HG03439 (cell line): Measurements from ENCODE around the gene TMEM132D.
"Not testable (repeated sequence)": the region's sequence is repeated elsewhere in the genome, so short reads cannot be mapped to it uniquely, and the experiment has no call there.

ENCODE experiments used
- ATAC-seq: cut with Tn5 transposase; IDR thresholded peaks from one replicate; pipeline ENCODE4 v1.9.1; 2021; ENCODE audit warnings: mild to moderate bottlenecking, moderate library complexity; ENCODE audit not compliant: unreplicated experiment

TMEM132D gene

GRCh38 chr12:129081755-129082250 is 822.0 kb downstream of the TMEM132D start:
- ATAC-seq = no peak

GRCh38 chr12:129080821-129081220 is 823.0 kb downstream of the TMEM132D start:
- ATAC-seq = no peak

DNA sequence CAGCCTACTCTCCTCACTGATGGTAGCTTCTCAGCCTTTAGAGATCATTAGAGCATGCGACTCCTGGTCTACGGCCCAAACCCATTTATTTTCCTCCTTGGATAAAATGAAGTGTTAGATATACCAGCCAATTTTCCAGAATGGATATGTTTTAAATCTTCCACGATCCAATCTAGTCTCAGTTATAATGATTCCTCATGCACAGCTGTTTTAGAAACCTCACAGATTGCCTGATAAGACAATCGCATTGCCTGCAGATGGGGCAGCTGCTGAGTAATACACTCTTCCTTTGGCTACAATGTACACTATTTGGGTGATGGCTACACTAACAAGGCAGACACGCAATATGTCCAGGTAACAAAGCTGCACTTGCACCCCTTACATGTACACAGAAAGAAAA is 823.4 kb downstream of the TMEM132D start:
- no peak for ATAC-seq

DNA sequence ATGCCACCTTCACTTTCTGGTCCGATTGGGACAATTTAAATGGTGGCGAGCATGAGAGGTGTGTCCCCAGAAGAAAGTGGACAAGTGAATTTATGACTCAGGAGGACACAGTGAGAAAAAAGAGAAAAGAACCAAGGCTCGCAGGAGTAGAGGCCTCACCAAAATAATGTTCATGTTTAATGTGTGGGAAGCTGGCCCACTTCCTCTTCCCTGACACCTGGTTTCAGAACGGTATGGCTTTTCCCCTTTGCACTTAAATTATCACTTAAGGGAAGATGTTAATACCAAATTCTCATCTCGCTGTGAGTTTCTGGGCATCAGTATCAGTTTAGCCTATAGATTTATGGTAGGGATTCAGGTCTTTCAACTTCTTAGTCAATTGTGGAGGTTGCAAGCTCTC is 824.1 kb downstream of the TMEM132D start:
- ATAC-seq = no peak

DNA sequence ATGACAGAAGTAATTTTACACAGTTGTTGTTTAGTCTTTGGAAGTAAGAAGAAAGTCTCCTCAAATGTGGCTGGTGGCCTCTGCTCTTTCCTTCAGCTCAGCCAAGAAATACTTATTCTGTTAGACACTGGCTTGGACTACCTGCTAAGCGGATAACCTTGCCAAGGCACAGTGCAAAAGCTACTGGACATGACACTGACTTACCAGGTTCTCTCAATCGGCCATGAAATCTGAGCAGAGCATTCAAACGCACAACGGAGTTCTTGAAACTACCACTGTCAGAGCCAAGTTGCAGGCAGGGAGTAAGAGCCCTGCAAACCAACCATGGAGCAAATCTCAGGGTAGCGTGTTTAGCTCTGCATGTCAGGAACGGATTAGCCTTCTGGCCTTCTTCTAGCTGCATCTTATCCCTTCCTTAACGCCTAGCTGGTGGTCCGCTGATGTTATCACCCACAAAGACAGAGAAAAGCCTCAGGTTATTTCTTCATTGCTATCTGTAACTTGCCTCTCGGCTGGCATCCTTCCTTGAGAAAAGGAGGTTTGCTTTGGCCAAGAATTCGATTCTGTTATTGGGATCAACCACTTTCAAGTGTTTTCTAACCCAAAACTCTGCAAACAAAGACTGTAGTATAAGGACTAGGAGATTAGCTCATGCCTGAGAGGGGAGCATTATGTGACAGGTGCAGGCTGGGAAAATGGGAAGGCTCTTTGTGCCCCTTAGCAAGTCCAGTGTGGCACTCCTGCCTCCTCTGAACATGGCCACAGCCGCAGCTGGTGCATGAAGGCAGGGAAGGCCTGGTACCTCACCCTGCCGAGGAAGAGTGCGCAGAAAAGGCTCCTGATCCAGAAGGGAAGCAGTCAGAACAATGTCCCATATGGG is 827.1 kb downstream of the TMEM132D start:
- no peak for ATAC-seq

DNA sequence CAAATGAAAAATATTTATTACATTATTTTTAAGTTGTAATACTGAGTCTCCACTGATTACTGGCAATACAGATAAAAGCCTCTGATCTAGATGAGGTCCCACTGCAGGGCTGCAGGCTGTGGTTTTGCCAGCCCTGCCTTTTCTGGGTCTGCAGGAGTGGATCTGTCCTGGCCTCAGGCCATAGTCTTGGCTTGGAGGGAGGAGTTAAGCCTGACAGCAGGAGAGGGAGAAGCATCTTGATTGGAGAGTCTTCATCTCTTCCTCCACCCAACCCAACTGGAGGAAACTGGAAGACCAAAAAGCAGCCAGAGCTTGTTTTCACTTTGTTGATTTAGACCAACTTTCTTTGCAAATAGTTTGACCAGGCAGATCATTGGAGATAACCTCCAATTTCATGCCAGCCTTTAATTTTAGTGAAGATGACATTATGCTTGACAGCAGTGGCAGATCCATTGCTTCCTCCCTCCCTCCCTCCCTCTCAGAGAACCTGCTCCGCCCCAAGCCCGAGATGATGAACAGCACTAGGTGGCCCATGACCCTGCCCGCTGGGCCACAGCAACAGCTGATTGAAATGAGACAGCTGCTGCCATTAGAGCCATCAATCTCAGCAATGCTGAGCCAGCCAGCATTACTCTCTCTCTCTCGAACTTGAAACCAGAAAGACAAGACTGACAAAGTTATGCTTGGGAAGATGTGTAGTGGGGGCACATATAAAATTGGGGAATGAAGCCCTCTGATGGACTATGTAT is 828.2 kb downstream of the TMEM132D start:
- ATAC-seq = no peak

DNA sequence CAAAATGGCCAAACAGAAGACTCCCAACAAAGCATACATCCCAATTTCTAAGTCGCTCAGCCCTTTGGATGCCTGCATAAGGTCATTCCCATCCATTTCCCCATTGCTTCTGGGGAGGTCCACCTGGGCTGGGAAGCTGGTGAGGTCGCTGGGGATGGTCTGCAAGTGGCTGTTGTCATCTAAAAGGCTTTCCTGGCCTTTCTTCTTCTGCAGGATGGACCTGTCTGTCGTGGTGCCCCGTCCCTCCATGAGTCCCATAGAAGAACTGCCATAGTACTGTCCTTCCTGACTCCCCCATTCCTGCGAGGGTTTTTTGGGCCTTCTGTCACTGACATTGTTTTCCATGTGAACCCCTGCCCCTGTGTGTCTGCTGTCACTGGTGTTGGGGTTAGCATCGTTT is 829.4 kb downstream of the TMEM132D start:
- ATAC-seq = no peak

GRCh38 chr12:129073157-129073915 is 830.5 kb downstream of the TMEM132D start:
- no peak for ATAC-seq

DNA sequence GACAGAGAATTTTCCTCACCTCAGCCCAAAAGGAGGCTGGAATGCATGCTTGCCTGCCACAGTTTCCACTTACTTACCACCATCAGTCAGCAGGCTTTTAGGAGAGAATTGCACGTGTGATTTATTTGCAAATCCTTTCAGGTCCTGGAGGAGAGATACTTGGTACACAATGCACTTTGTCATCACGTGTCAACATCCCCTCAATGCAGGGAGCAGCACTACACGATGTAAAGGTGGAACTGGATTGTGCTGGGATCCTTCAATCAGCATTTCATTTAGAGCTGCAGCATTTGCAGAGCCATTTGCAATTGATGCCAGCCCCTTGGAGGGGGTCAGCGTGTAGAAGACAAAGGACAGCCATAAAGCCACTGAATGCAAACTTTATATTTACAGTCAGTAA is 832.5 kb downstream of the TMEM132D start:
- ATAC-seq = no peak

DNA sequence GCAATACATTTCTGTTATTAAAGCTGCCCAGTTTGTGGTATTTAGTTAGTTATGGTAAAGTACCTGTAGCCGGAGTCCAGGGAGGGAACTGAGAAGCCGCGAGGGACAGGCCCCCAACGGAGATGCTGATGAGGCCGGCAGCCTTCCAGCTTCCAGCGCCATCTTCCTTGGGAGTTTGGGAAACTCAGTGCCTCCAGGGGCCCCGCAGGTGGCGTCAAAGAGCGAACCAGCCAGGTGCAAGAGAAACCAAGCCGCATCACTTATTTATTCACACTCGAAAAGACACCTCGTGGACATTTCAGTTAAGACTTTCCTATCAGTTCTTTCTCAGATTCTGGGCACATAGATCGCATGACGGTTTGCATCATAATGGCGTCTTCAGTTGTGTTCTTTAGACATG is 833.9 kb downstream of the TMEM132D start:
- no peak for ATAC-seq

DNA sequence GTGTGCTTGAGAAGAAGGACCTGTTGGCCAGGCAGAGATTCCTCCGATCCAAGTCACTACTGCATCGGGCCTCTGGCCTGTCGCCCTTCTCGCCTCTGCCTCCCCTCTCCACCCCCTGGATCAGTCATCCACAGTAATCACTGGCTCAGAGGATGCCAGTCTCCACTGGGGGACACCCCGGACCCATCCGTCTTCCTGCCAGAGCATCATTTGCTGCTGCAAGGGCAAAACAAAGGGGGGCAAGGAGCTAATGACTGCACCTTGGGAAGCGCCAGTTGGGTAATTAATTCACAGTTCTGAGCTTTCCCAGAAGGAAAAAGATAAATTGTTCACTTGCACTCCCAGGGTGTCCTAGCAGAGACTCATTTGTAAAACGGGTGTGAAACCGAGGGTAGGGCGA is 835.1 kb downstream of the TMEM132D start:
- ATAC-seq = no peak

DNA sequence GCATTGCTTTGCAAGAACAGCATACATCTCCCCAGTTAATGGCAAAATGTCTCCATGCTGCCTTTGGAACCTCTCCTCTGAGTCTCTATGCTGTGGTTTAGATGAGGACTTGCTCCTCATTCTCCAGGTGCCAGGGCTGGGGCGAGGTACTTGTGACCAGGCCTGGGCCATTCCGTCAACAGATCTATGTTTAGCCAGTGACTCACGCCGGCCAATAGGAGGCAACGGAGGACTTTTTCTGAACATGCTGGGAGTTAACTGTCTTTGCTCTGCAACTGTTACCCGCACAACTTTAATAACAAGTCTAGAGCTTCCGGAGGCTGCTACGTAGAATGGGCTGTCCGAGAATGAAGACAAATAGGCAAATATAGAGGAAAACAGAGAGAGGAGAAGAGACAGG is 836.3 kb downstream of the TMEM132D start:
- no peak for ATAC-seq

- no peak for ATAC-seq
Observed at GRCh38 chr12:129064209-129064855, 839.5 kb downstream of the TMEM132D start.

DNA sequence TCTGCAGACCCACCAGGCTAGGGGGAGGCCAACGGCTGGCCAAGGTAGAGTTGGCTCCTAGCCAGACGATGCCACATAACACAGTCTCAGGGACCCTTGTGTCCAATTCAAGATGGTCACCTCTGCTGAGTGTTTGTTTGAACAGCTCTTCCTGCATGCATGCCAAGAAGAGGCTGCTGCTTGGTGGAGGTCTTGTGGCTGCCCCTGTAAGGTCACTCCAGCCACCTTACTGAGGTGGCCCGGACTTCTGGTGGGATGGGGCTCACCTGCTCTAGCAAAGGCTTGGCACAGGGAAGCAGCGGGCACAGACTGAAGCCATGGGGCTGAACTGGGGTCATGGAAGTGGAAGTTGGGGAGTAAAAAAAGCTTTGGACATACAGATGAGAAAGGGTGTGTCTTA is 840.2 kb downstream of the TMEM132D start:
- no peak for ATAC-seq

- no peak for ATAC-seq
Observed at GRCh38 chr12:129053232-129053631, 850.6 kb downstream of the TMEM132D start.

DNA sequence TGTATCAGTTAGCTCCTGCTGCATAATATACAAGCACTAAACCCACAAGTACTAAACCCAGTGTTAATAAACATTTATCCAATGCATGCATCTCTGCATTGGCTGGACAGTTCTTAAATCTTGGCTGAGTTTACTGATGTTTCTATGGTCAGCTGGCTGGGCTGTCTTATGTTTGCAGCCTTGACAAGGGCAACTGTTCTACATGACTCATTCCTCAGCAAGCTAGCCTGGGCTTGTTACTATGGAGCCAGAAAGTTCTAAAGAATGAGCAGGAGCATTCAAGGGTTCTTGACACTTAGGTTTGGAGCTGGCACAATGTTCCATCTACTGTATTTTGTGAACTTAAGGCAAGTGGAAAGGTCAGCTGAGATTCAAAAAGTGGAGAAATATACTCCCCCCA is 851.5 kb downstream of the TMEM132D start:
- no peak for ATAC-seq

- ATAC-seq = no peak
Observed at GRCh38 chr12:129049917-129050316, 853.9 kb downstream of the TMEM132D start.

DNA sequence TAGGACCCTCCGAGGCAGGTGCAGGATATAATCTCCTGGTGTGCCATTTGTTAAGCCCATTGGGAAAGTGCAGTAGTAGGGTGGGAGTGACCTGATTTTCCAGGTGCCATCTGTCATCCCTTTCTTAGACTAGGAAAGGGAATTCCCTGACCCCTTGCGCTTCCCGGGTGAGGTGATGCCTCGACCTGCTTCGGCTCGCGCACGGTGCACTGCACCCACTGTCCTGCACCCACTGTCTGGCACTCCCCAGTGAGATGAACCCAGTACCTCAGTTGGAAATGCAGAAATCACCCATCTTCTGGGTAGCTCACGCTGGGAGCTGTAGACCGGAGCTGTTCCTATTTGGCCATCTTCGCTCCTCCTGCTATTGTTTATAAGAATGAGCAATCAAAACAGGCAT is 860.5 kb downstream of the TMEM132D start:
- ATAC-seq = not testable (repeated sequence)

DNA sequence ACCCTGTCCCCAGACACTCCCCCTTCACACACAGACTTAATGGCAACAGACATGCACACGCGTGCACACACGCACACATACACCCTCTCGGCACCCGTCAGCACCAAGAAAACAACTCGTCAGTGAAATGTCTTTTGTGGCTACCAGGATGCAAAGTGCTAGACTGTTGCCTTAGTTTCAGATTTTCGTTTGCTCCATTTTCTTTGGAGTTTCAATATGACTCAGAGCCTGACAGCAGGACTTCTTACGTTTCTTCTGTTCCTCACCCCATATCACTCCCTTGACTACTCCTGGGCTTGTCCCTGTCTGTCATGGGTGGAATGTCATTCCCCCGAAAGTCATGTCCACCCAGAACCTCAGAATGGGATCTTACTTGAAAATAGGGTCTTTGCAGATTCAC is 867.7 kb downstream of the TMEM132D start:
- no peak for ATAC-seq

GRCh38 chr12:129034558-129035289 is 869.1 kb downstream of the TMEM132D start:
- no peak for ATAC-seq
